ENCODE data around the gene MAMSTR.
A peak's percentile ranks its signal among the peaks of the same experiment; 100 is the strongest.

Gene MAMSTR

GRCh38 chr19:48676487-48676886 lies 43.0 kb downstream of the MAMSTR start:
- no peak for DNase-seq (ENCODE audit: low spot score)
- TF ChIP-seq CTCF (IDR thresholded peaks at IDR 0.05; ENCODE audit: extremely low read depth, missing control alignments) = no peak

- TF ChIP-seq CTCF (IDR thresholded peaks at IDR 0.05; ENCODE audit: extremely low read depth, missing control alignments) = peak; percentile 85
- peak; percentile 95 for DNase-seq (ENCODE audit: low spot score)
These were observed 44.4 kb downstream of the MAMSTR start for GRCh38 chr19:48674921-48675824.

GRCh38 chr19:48674216-48674809 lies 45.2 kb downstream of the MAMSTR start:
- DNase-seq (ENCODE audit: low spot score) = peak; percentile 34

GRCh38 chr19:48673436-48674100 lies 46.0 kb downstream of the MAMSTR start:
- TF ChIP-seq CTCF (IDR thresholded peaks at IDR 0.05; ENCODE audit: extremely low read depth, missing control alignments) = no peak
- DNase-seq (ENCODE audit: low spot score) = peak; percentile 32

More at GRCh38 chr19:48674216-48674809, 45.2 kb downstream of the MAMSTR start:
- no peak for TF ChIP-seq CTCF (IDR thresholded peaks at IDR 0.05; ENCODE audit: extremely low read depth, missing control alignments)

GRCh38 chr19:48672994-48673393 lies 46.5 kb downstream of the MAMSTR start, which contains the start of gene NTN5:
NTN5 (minus strand) TSS chr19:48673017; CDS start chr19:48670986, 2,031 bp downstream.
- TF ChIP-seq CTCF (IDR thresholded peaks at IDR 0.05; ENCODE audit: extremely low read depth, missing control alignments) = no peak
- no peak for DNase-seq (ENCODE audit: low spot score)

GRCh38 chr19:48671446-48671995 lies 48.0 kb downstream of the MAMSTR start:
- no peak for DNase-seq (ENCODE audit: low spot score)
- TF ChIP-seq CTCF (IDR thresholded peaks at IDR 0.05; ENCODE audit: extremely low read depth, missing control alignments) = no peak
